ENCODE results near the gene CENPI.

The CENPI gene

DNA sequence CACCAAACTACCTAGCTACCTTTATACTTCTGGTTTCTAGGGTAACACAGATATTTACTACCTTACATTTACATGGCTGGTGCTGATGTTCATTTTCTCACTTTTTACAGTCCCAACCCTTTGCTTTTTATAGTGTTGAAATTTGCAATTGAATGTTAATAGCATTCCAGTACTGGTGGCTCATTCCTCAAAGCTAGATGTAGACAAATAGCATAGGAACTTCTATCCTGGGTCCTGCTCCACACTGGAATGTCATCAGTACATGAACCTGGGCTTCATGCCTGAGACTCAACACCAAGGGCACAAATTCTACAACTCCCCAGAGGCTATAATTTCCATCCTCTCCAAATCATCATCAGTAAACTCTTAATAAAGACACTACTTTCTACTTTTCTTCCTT is 35.8 kb upstream of the CENPI start:
- no peak overlapping the region for H3K9ac ChIP-seq
- no peak overlapping the region for H3K27ac ChIP-seq

DNA sequence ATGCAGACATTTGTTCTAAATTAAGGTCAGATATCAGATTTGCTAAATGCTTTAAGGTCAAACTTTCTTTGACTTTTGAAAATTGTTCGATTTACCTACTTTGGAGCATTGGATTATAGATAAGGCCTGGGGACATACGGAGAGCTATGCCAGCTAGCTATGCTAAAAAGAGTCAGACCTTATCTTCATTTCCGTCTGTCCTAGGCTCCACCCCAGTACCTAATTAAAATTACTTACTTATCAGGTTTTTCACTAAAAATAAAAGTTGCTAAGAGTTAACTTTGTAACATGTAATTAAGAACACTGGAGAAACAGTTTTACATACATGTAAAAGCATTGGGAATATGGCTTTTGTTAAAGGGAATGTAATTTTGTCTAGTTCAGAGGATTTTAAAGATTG is 26.4 kb upstream of the CENPI start:
- TF ChIP-seq, protein P1, sequence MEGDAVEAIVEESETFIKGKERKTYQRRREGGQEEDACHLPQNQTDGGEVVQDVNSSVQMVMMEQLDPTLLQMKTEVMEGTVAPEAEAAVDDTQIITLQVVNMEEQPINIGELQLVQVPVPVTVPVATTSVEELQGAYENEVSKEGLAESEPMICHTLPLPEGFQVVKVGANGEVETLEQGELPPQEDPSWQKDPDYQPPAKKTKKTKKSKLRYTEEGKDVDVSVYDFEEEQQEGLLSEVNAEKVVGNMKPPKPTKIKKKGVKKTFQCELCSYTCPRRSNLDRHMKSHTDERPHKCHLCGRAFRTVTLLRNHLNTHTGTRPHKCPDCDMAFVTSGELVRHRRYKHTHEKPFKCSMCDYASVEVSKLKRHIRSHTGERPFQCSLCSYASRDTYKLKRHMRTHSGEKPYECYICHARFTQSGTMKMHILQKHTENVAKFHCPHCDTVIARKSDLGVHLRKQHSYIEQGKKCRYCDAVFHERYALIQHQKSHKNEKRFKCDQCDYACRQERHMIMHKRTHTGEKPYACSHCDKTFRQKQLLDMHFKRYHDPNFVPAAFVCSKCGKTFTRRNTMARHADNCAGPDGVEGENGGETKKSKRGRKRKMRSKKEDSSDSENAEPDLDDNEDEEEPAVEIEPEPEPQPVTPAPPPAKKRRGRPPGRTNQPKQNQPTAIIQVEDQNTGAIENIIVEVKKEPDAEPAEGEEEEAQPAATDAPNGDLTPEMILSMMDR (IDR thresholded peaks at IDR 0.05), result no peak
- Histone ChIP-seq H3K4me3 (ENCODE audit: low read depth, low read length) (no peak overlapping the region), H3K9me3 (ENCODE audit: control insufficient read depth, low read length) (no peaks in the 10 kb centered on the region), H3K27me3 (ENCODE audit: control insufficient read depth, insufficient read depth, low read length) (no peaks in the 10 kb centered on the region), H3K9ac (no peak overlapping the region), H3K27ac (no peak overlapping the region), H3K4me2 (ENCODE audit: low read length) (no peak overlapping the region), H3K4me1 (no peaks in the 10 kb centered on the region), H2AFZ (no peak overlapping the region), H3K79me2 (no peaks in the 10 kb centered on the region), H3K36me3 (ENCODE audit: control insufficient read depth, insufficient read depth, low read length) (no peaks in the 10 kb centered on the region)

More for the DNA sequence above, 35.8 kb upstream of the CENPI start:
- Histone ChIP-seq H2AFZ (no peak overlapping the region), H3K79me2 (no peaks in the 10 kb centered on the region), H3K9me3 (ENCODE audit: control insufficient read depth, low read length) (no peaks in the 10 kb centered on the region), H3K27me3 (ENCODE audit: control insufficient read depth, insufficient read depth, low read length) (no peaks in the 10 kb centered on the region), H3K4me1 (no peaks in the 10 kb centered on the region), H3K4me2 (ENCODE audit: low read length) (no peak overlapping the region), H3K4me3 (ENCODE audit: low read depth, low read length) (no peak overlapping the region), H3K36me3 (ENCODE audit: control insufficient read depth, insufficient read depth, low read length) (no peaks in the 10 kb centered on the region)
- TF ChIP-seq, protein P1 (IDR thresholded peaks at IDR 0.05), result no peak

DNA sequence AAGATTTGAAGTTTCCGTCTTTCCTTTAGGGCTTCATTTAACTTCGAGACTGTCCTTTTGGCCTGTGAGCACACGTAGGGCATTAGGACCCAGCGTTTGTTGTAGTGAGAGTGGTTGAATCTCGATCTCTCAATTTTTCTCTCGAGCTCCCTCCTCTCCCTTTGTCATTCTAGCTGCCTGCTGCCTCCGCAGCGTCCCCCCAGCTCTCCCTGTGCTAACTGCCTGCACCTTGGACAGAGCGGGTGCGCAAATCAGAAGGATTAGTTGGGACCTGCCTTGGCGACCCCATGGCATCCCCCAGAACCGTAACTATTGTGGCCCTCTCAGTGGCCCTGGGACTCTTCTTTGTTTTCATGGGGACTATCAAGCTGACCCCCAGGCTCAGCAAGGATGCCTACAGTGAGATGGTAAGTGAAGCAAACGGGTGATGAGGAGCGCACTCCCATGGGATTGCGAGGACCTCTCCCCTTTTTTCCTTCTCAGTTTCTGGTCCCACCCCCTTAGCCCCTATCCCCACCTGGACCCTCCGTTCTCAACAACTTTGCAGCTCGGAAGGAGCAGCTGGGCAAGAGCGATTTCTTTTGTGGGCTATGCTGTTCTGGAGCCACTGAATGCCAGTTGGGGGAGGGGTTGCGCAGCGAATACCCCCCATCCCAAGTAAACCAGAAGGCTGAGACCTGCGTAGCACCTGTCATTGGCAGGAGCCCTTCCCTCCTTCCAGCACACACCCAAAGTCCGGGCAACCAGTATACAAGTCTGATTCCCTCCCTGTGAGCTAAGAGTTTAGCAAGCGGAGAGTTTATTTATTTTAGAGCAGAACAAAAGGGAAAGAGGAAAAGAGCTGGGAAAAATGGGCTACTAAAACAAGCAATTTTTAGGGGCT is 19.0 kb upstream of the CENPI start, which contains the start of gene TMEM35A:
TSS of gene TMEM35A (plus strand) at position 164 of the 883 bp plus-strand sequence. CDS start at position 288, 124 bp downstream.
- peak within 1 kb of the TSS; percentile 56 for H2AFZ ChIP-seq
- no peak within 1 kb of the TSS for H3K9ac ChIP-seq
- H3K4me1 ChIP-seq, result no peaks in the 10 kb centered on the region
- H3K27ac ChIP-seq, result peak within 1 kb of the TSS; percentile 65
- TF ChIP-seq, protein P1 (IDR thresholded peaks at IDR 0.05), result no peak
- H3K27me3 ChIP-seq (ENCODE audit: control insufficient read depth, insufficient read depth, low read length), result no peaks in the 10 kb centered on the region
- H3K4me2 ChIP-seq (ENCODE audit: low read length), result peak within 1 kb of the TSS; percentile 74
- peak within 1 kb of the TSS; percentile 57 for H3K4me3 ChIP-seq (ENCODE audit: low read depth, low read length)
- H3K9me3 ChIP-seq (ENCODE audit: control insufficient read depth, low read length), result no peaks in the 10 kb centered on the region
- H3K36me3 ChIP-seq (ENCODE audit: control insufficient read depth, insufficient read depth, low read length), result no peaks in the 10 kb centered on the region
- H3K79me2 ChIP-seq, result no peaks in the 10 kb centered on the region

DNA sequence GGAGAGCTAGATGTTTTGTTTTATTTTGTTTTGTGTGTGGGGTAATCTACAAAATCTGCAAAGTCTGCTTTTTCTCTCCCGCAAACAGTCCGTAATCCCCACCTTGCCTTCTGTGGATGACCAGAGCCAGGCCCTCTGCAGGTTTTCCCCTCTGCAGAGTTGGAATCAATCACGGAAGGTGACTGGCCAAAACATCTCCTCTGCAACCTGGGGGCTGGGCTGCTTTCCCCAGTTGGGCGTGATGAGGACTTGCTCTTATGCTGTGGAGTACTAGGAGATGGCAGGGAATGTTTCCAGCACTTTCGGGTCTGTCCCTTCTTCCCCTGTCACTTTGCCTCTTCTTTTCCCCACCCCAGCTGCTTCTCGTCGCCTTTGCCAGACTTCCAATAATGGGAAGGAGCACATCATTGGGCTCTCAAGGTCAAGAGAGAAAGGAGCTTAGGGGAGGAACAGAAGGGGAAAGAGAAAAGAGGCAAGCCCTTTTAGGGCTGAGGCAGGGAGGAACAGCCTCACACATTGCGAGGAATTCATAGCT is 18.2 kb upstream of the CENPI start:
- Histone ChIP-seq H3K36me3 (ENCODE audit: control insufficient read depth, insufficient read depth, low read length) (no peaks in the 10 kb centered on the region), H3K4me2 (ENCODE audit: low read length) (peak overlapping the region; percentile 74), H3K9me3 (ENCODE audit: control insufficient read depth, low read length) (no peaks in the 10 kb centered on the region), H2AFZ (peak overlapping the region; percentile 56), H3K79me2 (no peaks in the 10 kb centered on the region), H3K4me3 (ENCODE audit: low read depth, low read length) (peak overlapping the region; percentile 57), H3K4me1 (no peaks in the 10 kb centered on the region), H3K9ac (no peak overlapping the region), H3K27ac (peak overlapping the region; percentile 65), H3K27me3 (ENCODE audit: control insufficient read depth, insufficient read depth, low read length) (no peaks in the 10 kb centered on the region)
- TF ChIP-seq, protein P1 (IDR thresholded peaks at IDR 0.05), result no peak
